KBM-7 (cell line): ENCODE measurements around the gene PRKD2.

Experiments
- DNase-seq: peaks from one replicate; pipeline ENCODE4 v3.0.0-alpha.2; 2015
- in situ Hi-C: fragments of 300-500 bp; cut with MboI; formaldehyde crosslinking; loops from 2 replicates; pipeline ENCODE4 v1.14.3; 2020; ENCODE audit warnings: low sequenced_read_pairs, low pct_unique_long_range_greater_than_20kb, mixed read lengths

Gene PRKD2

DNA sequence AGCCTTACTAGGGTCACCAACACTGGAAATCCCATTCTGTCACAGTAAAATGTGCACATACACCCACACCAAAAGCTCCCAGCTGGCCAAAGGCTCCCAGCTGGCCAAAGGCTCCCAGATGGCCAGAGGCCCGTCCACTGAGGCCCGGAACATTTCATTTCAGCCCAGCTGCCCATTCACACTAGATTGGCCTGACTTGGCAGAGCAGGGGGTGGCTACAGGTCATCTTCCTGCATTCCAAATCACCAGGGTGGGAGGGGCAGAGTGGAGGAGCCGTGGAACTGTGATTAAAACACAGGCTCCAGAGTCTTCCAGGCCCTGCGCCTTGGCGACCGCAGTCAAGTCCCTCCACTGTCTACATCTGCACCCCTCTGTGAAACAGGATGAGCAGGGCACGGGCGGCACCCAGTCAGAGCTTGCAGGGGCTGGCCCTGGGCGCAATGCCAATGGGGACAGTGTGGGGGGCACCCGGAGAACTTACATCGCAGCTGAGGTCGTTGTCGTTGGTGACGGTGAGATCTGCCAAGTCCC lies 10.1 kb upstream of the PRKD2 start:
- DNase-seq, result no peak
- in situ Hi-C loops, result no loop called here

DNA sequence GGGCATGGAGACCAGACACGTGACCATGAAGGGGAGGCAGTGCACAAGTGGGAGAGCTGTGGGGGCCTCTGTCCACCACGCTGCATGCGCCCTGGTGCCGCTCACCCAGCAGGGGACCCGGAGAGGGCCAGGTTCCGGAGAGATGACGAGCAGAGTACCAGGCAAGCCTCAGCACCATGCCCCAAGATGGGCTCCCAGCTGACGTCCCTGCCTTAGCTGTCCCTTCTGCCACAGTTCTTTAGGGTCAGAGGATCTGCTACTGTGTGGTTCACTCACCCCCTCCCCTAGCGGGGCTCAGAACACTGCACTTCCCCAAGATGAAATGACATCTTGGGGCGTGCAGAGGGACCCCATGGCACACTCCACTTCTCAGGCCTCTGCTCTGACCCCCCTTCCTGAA lies 9.6 kb upstream of the PRKD2 start:
- in situ Hi-C loops, result no loop called here
- DNase-seq, result no peak

GRCh38 chr19:46725859-46726393 lies 9.0 kb upstream of the PRKD2 start:
- DNase-seq, result no peak
- in situ Hi-C loops, result no loop called here

DNA sequence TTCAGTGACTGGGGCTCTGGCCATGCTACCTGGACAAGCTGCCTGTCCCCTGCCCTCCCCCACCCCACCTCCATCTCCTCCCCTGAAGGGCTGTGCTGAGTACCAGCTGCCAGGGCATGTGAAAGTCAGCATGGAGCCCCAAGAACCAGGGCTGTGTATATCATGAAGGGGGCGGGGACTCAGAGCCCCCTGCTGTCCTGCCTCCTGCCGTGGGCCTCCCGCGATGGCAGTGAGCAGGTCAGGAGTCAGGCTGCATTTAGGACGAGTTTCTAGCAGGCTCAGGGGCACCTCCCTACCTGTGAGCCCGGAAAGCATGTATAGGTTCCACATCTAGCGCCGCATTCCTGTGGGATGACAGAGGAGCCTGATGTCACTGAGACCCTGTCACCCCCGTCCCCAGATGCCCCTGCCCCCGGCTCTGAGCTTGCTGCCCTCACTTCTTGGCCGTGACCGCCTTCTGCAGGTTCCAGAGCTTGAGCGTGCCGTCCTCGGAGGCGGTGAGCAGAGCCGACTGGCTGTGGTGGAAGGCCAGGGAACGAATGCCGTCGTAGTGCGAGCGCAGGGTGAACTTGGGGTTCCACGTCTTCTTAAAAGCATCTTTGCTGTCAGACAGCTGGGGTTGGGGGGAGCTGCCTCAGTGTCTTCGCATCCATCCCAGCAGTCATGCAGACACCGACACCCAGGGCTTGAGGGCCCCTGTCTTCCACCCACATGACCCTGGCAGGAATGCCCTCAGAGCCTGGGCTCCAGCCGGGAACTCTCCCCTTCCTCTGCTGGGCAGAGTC lies 8.3 kb upstream of the PRKD2 start:
- in situ Hi-C loops, result no loop called here
- no peak for DNase-seq

DNA sequence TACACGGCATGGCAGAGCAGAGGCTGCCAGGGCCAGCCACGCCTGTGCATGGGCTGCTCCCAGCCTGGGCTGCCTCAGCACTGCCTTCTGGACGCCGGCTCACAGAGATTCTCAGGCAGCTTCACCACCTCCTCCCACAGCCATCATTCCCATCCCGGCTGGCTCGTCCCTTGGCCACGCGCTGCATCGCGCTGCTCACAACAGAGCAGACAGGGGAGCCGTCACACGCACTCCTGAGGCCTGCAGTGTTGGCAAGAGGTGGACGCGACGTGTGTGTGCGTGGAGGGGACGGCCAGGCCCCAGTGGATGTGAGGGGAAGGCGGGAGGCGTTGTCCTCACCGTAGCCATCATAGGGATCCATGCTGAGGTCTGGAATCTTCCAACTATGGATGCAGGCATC lies 7.6 kb upstream of the PRKD2 start:
- in situ Hi-C loops, result no loop called here
- no peak for DNase-seq

DNA sequence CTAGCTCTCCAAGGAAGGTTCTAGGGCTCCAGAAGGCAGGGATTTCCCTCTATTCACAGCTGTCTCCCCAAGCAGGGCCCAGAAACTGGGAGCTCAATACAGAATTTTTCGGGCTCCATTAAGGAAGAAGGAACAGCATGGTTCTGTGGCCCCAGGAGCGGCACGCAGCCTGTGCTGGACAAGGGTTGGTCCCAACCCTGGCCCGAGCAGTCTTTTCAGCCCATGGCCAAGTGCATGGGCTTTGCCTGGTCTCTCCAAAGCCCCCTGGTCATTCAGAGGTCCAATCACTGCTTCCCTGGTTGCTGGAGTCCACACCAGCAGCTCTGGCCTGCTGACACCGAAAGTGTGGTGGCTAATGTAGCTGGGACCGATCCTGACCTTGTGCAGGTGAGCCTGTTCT lies 6.6 kb upstream of the PRKD2 start:
- DNase-seq, result no peak

GRCh38 chr19:46723023-46723461 lies 6.1 kb upstream of the PRKD2 start:
- DNase-seq, result no peak
- in situ Hi-C loops, result no loop called here

More for the DNA sequence above, 6.6 kb upstream of the PRKD2 start:
- in situ Hi-C loops, result no loop called here

GRCh38 chr19:46722421-46723022 lies 5.6 kb upstream of the PRKD2 start:
- no peak for DNase-seq
- in situ Hi-C loops, result no loop called here

GRCh38 chr19:46722004-46722380 lies 5.1 kb upstream of the PRKD2 start:
- DNase-seq, result no peak
- in situ Hi-C loops, result no loop called here

DNA sequence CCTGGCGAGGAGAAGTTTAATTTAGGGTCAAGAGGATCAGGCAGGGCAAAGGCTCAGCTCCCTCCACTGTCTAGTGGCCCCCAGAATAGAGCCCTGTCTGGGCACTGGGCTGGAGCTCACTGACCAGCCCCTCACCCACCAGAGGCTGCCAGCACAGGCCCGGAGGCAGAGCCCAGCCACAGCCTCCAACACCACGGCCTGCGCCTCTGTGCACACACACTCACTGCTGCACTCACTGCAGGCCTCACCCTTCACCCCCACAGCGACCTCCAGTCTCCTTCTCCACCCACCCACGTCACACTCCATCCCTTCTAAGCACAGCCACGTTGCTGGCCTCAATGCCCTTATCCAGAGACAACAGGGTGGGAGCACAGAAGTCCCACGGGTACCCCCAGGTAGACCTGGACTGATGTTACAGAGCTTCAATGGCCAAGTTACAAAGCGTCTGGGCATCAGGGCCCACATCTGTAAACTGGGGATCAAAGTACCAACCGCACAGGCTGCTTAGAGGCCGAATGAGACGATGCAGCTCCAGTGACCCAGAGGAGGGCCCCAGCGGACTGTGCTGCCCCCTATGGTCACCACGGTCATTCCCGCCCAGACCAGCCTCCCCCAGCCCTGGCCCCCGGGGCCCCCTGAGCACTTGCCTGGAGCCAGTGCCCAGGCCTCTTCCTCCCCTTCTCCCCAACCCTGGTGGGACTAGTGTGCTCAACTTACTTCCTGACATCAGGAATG lies 4.5 kb upstream of the PRKD2 start:
- in situ Hi-C loops, result no loop called here
- no peak for DNase-seq

DNA sequence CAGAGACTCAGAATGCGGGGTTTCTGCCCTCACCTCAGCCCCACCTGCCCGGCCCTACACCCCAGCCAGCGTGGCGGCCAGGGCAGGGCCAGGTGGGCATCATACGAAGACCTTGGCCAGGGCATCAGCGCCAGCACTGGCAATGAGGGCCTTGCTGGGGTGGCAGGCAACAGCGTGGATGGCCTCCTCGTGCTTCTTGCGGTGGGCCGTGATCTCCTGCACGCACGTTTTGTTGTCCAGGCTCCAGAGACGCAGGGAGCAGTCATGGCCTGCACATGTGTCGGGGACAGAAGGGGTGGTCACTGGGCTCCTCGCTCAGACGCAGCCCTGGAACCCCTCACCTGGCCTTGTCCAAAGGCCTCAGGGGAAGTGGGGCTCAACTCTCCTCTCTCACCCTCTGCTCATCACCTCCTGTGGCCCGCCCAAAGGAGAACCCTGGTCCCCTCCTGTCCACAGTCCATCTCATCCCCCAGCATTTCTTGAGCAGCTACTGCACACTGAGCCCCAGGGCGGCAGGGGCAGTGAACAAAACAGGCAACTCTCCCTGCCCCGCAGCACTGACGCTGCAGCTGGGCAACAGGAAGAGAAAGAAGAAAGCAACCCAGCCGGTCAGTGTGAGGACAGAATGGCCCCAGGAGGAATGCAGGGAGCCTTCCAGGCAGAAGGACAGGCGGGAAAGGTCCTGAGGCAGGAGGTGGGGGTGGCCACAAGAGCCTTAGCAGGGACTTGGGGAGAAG lies 3.8 kb upstream of the PRKD2 start:
- no peak for DNase-seq
- in situ Hi-C loops, result no loop called here

GRCh38 chr19:46719629-46720502 lies 3.0 kb upstream of the PRKD2 start:
- in situ Hi-C loops, result no loop called here
- no peak for DNase-seq

DNA sequence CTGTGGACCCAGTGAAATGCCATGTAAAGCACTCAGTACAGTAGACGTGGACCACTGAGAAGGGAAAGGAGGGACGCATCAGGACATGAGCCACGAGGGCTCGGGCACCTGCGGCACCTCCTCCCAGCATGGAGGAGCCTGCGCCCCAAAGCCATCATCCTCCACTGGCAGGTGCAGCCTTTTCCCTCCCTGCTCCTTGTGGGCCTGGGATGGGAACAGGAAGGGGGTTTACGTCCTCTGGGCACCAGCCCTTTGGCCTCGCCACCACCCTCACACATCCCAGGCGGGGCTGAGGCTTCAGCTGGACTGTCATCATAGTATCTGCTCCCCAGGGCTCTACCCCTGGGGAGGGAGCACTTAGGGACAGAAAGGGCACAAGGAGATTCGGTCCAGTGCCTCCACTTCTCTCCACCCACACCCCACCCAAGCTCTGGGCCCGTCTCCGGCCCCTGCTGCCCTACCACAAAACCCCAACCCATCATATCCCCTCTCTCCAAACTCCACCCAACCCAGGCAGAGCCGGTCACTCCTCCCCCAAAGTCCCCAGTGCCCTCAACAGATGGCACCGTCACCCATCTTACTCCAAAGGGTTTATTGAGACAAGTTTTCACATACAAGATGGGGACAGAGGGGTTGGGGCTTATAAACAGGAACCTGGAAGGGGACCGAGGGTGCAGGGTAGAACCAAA lies 2.2 kb upstream of the PRKD2 start:
- peak; percentile 59 for DNase-seq
- in situ Hi-C loops, result no loop called here

DNA sequence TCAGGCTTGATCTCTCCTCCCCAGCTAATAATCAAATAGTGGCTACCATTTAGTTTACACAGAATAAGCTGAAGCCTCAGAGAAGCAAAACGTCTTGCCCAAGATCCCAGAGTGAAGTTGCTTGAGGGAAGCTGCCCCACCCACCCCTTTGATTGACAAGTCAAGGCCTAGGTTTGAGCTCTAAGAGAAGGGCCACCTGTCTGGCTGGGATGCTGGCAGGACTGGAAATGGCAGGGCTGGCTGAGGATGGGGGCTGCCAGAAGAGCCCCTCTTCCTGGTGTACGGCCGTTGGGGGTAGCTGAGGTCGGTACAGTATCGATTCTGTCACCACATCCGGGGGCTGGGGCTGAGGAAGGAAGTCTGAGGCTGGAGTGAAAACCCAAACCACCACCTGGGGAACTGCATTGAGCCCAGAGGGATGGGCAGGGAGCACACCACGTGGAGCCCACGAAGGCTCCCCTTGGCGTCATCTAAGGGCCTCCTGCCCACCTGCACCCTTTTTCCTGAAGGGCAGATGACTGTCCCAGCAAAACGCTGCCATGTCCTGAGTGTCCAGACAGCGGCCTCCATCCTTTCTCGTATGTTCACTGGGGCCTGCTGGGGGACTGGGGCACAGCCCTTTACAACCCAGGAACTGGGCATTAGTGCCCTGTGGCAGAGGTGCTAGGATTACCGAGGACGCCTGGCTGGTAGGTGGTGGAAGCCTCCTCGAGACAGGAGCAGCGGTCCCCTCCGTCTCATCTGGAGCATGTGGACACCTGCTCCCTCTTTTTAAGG lies 1.4 kb upstream of the PRKD2 start:
- in situ Hi-C loops, result no loop called here
- peak; percentile 88 for DNase-seq

DNA sequence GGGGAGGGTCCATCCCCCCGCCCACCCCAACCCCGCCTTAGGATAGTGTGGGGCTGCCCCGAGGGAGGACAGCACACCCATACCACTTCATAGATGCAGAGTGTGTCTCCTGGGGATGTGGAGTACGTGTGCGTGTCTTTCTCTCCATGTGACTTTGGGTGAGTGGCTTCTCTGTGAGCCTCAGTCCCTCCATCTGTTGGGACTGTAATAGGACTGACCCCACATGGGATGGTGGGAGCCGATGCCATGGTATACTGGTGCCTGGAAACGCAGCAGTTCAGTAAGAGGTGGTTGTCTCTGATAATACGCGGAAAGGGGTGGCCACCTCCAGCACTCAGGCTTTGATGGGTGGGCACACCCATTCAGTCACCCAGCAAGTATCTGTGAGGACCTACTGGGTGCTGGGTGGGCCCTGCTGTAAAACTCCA lies 816 bp upstream of the PRKD2 start:
- in situ Hi-C loops, result no loop called here
- no peak for DNase-seq

- DNase-seq, result no peak
Measured at GRCh38 chr19:46716672-46717033, 261 bp downstream of the PRKD2 start.

More at GRCh38 chr19:46716672-46717033, 261 bp downstream of the PRKD2 start:
- in situ Hi-C loops, result no loop called here
